Fibroblast of lung (primary cell): Measurements from ENCODE around the gene REEP5. TPM values are rescaled to one million over a fixed set of nuclear protein-coding genes. Genes with fewer than 3 reads are reported as not detected.
A peak's percentile ranks its signal among the peaks of the same experiment; 100 is the strongest.

Source experiments
- DNase-seq, 2 donors: peaks; one replicate each; pipeline versions ENCODE4 v3.0.0 to v3.0.0-alpha.2; 2010; ENCODE audit warnings: low read depth in 2 of 2
- H2AFZ ChIP-seq: 2 replicates; pipeline ENCODE4 v1.5.1; 2012; ENCODE audit warnings: low read length, control low read depth, inconsistent platforms
- H3K27ac ChIP-seq: 2 replicates; pipeline ENCODE4 v1.5.1; 2011; ENCODE audit warnings: low read length, control low read depth; ENCODE audit not compliant: insufficient read depth
- H3K27me3 ChIP-seq: 2 replicates; pipeline ENCODE4 v1.5.1; 2011; ENCODE audit warnings: mild to moderate bottlenecking, low read length; ENCODE audit not compliant: control insufficient read depth, insufficient read depth
- H3K36me3 ChIP-seq: 2 replicates; pipeline ENCODE4 v1.5.1; 2011; ENCODE audit warnings: low read length; ENCODE audit not compliant: control insufficient read depth, insufficient read depth
- H3K4me1 ChIP-seq: 2 replicates; pipeline ENCODE4 v1.5.1; 2011; ENCODE audit warnings: low read length; ENCODE audit not compliant: control insufficient read depth, insufficient read depth; ENCODE audit errors: extremely low read depth
- H3K4me2 ChIP-seq: 2 replicates; pipeline ENCODE4 v1.5.1; 2011; ENCODE audit warnings: low read length, control low read depth; ENCODE audit not compliant: insufficient read depth; ENCODE audit errors: extremely low read depth
- H3K4me3 ChIP-seq, 4 experiments: fragments of 200-600 bp in 1 of 4; sonication (generic) in 1 of 4; replicated peaks in 1 of 4; 2 replicates each; pipeline ENCODE4 v1.5.1; 2011 to 2016; ENCODE audit warnings: low read length in 4 of 4, low read depth in 3 of 4, mild to moderate bottlenecking in 3 of 4, control low read depth in 2 of 4, inconsistent platforms in 1 of 4, mixed read lengths in 1 of 4; ENCODE audit not compliant: insufficient read depth in 1 of 4; ENCODE audit errors: control extremely low read depth in 1 of 4
- H3K79me2 ChIP-seq: 2 replicates; pipeline ENCODE4 v1.5.1; 2012; ENCODE audit warnings: mild to moderate bottlenecking, low read length, inconsistent platforms; ENCODE audit not compliant: control insufficient read depth, insufficient read depth
- H3K9ac ChIP-seq: 2 replicates; pipeline ENCODE4 v1.5.1; 2011; ENCODE audit warnings: mild to moderate bottlenecking, low read length, control low read depth; ENCODE audit not compliant: insufficient read depth
- H3K9me3 ChIP-seq: 2 replicates; pipeline ENCODE4 v1.5.1; 2012; ENCODE audit warnings: low read depth, low read length; ENCODE audit not compliant: control insufficient read depth, insufficient read depth
- H4K20me1 ChIP-seq: 2 replicates; pipeline ENCODE4 v1.5.1; 2011; ENCODE audit warnings: low read length; ENCODE audit not compliant: control insufficient read depth, insufficient read depth; ENCODE audit errors: extremely low read depth
- EZH2 ChIP-seq: IDR thresholded peaks from 2 replicates; pipeline ENCODE4 v1.5.1; 2012; ENCODE audit warnings: low read length, control low read depth, mild to moderate bottlenecking; ENCODE audit errors: missing control alignments
- polyA plus RNA-seq, 2 donors: library from polyadenylated mRNA; depleted of rRNA in 1 of 2; stranded (reverse) in 1 of 2; unstranded in 1 of 2; fragments of >200 nt; gene quantifications; 2 replicates each; pipeline ENCODE4 v1.2.1, GENCODE V29; 2011 to 2012; ENCODE audit warnings: missing spikeins in 1 of 2
- total RNA-seq: library from RNA; depleted of rRNA; stranded (reverse); fragments of >200 nt; gene quantifications from 2 replicates; pipeline ENCODE4 v1.2.1, GENCODE V29; 2014
- TF ChIP-seq, protein P1 (sequence below), 2 donors: IDR thresholded peaks in 1 of 2; conservative IDR thresholded peaks in 1 of 2; 1 replicate in 1 of 2; 2 replicates in 1 of 2; pipeline ENCODE4 v1.5.1; 2011 to 2012; ENCODE audit warnings: low read length in 2 of 2, control low read depth in 1 of 2, inconsistent platforms in 1 of 2, low read depth in 1 of 2, mild to moderate bottlenecking in 1 of 2

The REEP5 gene
- total and polyA plus RNA-seq, 2 donors (not counting 1 experiment from before 2014, with no cell fraction given), result 56.8 to 111 TPM

GRCh38 chr5:112951124-112951702, 29.2 kb upstream of the REEP5 start:
- Histone ChIP-seq H3K4me1 (no peaks in the 10 kb centered on the region), H2AFZ (no peak overlapping the region), H3K9me3 (no peaks in the 10 kb centered on the region), H3K4me3 (no peak overlapping the region), H4K20me1 (no peaks in the 10 kb centered on the region), H3K4me2 (no peak overlapping the region), H3K79me2 (no peaks in the 10 kb centered on the region), H3K9ac (no peak overlapping the region), H3K27me3 (no peaks in the 10 kb centered on the region), H3K27ac (no peak overlapping the region), H3K36me3 (no peaks in the 10 kb centered on the region)
- TF ChIP-seq, protein P1, sequence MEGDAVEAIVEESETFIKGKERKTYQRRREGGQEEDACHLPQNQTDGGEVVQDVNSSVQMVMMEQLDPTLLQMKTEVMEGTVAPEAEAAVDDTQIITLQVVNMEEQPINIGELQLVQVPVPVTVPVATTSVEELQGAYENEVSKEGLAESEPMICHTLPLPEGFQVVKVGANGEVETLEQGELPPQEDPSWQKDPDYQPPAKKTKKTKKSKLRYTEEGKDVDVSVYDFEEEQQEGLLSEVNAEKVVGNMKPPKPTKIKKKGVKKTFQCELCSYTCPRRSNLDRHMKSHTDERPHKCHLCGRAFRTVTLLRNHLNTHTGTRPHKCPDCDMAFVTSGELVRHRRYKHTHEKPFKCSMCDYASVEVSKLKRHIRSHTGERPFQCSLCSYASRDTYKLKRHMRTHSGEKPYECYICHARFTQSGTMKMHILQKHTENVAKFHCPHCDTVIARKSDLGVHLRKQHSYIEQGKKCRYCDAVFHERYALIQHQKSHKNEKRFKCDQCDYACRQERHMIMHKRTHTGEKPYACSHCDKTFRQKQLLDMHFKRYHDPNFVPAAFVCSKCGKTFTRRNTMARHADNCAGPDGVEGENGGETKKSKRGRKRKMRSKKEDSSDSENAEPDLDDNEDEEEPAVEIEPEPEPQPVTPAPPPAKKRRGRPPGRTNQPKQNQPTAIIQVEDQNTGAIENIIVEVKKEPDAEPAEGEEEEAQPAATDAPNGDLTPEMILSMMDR (conservative IDR thresholded peaks at IDR 0.05 in 1 of 2, IDR thresholded peaks at IDR 0.05 in 1 of 2; ENCODE audit: low read depth in 1 of 2, low read length in 2 of 2), result no peak
- no peak for TF ChIP-seq EZH2
- DNase-seq, result no peak

DNA sequence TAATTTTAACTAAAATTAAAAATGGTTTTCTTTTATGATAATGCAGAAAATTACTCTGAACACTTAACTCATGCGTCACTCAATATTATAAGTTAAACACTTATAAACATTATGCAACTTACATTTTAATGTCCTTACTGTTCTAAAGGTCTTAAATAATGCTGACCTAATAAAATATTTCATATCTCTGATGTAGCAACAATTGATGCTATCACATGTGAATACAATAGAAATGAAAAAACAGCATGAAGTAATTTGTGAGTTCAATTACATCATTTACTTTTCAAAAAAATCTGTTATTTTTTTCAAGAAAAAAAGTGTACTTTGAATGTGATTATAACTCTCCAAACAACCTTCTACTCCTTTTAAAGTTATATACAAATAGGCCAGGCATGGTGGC, 26.4 kb upstream of the REEP5 start:
- H3K4me1 ChIP-seq, result no peaks in the 10 kb centered on the region
- no peaks in the 10 kb centered on the region for H4K20me1 ChIP-seq
- no peak overlapping the region for H3K9ac ChIP-seq
- no peak overlapping the region for H3K4me3 ChIP-seq
- no peak overlapping the region for H3K4me2 ChIP-seq
- peaks cover 2% of the 10 kb centered on the region for H3K27me3 ChIP-seq
- H3K36me3 ChIP-seq, result no peaks in the 10 kb centered on the region
- no peak overlapping the region for H3K27ac ChIP-seq
- DNase-seq, result peak in 1 of 2 donors; percentile 11
- no peak for TF ChIP-seq EZH2
- TF ChIP-seq, protein P1 (conservative IDR thresholded peaks at IDR 0.05 in 1 of 2, IDR thresholded peaks at IDR 0.05 in 1 of 2; ENCODE audit: low read depth in 1 of 2, low read length in 2 of 2), result no peak
- H3K79me2 ChIP-seq, result no peaks in the 10 kb centered on the region
- H2AFZ ChIP-seq, result no peak overlapping the region
- no peaks in the 10 kb centered on the region for H3K9me3 ChIP-seq

GRCh38 chr5:112940670-112941069, 18.6 kb upstream of the REEP5 start:
- Histone ChIP-seq H4K20me1 (no peaks in the 10 kb centered on the region), H3K79me2 (no peaks in the 10 kb centered on the region), H3K4me1 (peaks cover under 1% of the 10 kb centered on the region), H3K27ac (no peak overlapping the region), H3K4me2 (no peak overlapping the region), H3K36me3 (no peaks in the 10 kb centered on the region), H2AFZ (no peak overlapping the region), H3K27me3 (peaks cover 2% of the 10 kb centered on the region), H3K9ac (no peak overlapping the region), H3K4me3 (no peak overlapping the region), H3K9me3 (no peaks in the 10 kb centered on the region)
- no peak for DNase-seq
- TF ChIP-seq EZH2, result no peak
- TF ChIP-seq, protein P1 (conservative IDR thresholded peaks at IDR 0.05 in 1 of 2, IDR thresholded peaks at IDR 0.05 in 1 of 2; ENCODE audit: low read depth in 1 of 2, low read length in 2 of 2), result no peak
